ENCODE data around the gene ENOX2.

GRCh38 chrX:130645955-130646583 lies 256.9 kb downstream of the ENOX2 start:
- no peak for TF ChIP-seq EZH2 (IDR thresholded peaks at IDR 0.05)
- no peak for TF ChIP-seq POLR2AphosphoS5 (IDR thresholded peaks at IDR 0.05; ENCODE audit: borderline replicate concordance, low read depth, low read length)

All from SK-N-MC (cell line).